Activated CD4-positive, alpha-beta T cell treated with anti-CD3 and anti-CD28 coated beads for 36 hours (primary cell): Measurements from ENCODE around the gene COX20. TPM values are rescaled to one million over a fixed set of nuclear protein-coding genes. Genes with fewer than 3 reads are reported as not detected.
"Not testable (repeated sequence)": the region's sequence is repeated elsewhere in the genome, so short reads cannot be mapped to it uniquely, and the experiment has no call there.

ENCODE experiments used
- ATAC-seq: fragments of 200-7000 bp; cut with Tn5 transposase; one replicate; pipeline ENCODE4 v1.10.0; 2021; ENCODE audit warnings: mild to moderate bottlenecking, moderate library complexity
- CTCF ChIA-PET: fragments of 350-600 bp; sonication (Branson Sonifier 250); formaldehyde crosslinking; loops from one replicate; lab custom pipeline; 2021; ENCODE audit warnings: antibody characterized with exemption; lab: Charles Lee
- POLR2A ChIA-PET: fragments of 350-600 bp; sonication (Branson Sonifier 250); formaldehyde crosslinking; loops from one replicate; lab custom pipeline; 2021; ENCODE audit warnings: antibody characterized with exemption, inconsistent platforms; lab: Charles Lee
- DNase-seq: peaks from one replicate; pipeline ENCODE4 v3.0.0-alpha.2; 2020
- H3K27ac Mint-ChIP-seq: one replicate; pipeline ENCODE4 v1.8.0; 2021; ENCODE audit warnings: mixed read lengths
- H3K27me3 Mint-ChIP-seq: one replicate; pipeline ENCODE4 v1.8.0; 2021; ENCODE audit warnings: mixed read lengths
- H3K36me3 Mint-ChIP-seq: one replicate; pipeline ENCODE4 v1.8.0; 2021; ENCODE audit warnings: low read depth, mixed read lengths
- H3K4me1 Mint-ChIP-seq: one replicate; pipeline ENCODE4 v1.8.0; 2021; ENCODE audit warnings: mixed read lengths
- H3K4me3 Mint-ChIP-seq: one replicate; pipeline ENCODE4 v1.8.0; 2021; ENCODE audit warnings: mild to moderate bottlenecking, moderate library complexity, mixed read lengths
- H3K9me3 Mint-ChIP-seq: one replicate; pipeline ENCODE4 v1.8.0; 2021; ENCODE audit warnings: low read depth, mixed read lengths
- intact Hi-C, 2 experiments: fragments of 100-400 bp; cut with DNase I in 1 of 2; cut with micrococcal nuclease in 1 of 2; formaldehyde crosslinking; loops; one replicate each; pipeline versions ENCODE4 v1.14.2 to v1.15.1; 2022 to 2024; cut with DNase I, micrococcal nuclease
- total RNA-seq, 2 experiments: library from RNA; stranded (reverse); gene quantifications; one replicate each; pipeline ENCODE4 v1.2.3, GENCODE V29; 2021

COX20 gene
- total RNA-seq, 2 experiments from 2014 or later, result 32.0 to 33.2 TPM

DNA sequence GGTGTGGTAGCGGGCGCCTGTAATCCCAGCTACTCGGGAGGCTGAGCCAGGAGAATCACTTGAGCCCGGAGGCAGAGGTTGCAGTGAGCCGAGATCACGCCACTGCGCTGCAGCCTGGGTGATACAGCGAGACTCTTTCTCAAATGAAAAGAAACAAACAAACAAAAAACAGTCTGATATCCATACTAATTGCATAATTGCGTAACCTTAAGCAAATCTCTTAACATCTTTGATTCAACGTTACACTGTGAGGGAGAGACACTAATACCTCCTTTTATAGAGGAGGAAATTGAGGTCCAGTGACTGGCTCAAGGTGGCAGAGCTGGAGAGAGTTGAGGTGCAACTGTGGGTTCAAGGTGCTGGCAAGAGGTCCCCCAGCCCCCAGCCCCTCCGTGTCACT lies 12.6 kb upstream of the COX20 start:
- CTCF ChIA-PET, result no interaction called here
- POLR2A ChIA-PET, result no interaction called here
- ATAC-seq (no peak), DNase-seq (no peak)
- Mint-ChIP-seq H3K4me1 (no peaks in the 10 kb centered on the region), H3K9me3 (no peaks in the 10 kb centered on the region), H3K4me3 (no peak overlapping the region), H3K27me3 (no peaks in the 10 kb centered on the region), H3K27ac (no peak overlapping the region), H3K36me3 (no peaks in the 10 kb centered on the region)
- intact Hi-C loops, result no loop called here

DNA sequence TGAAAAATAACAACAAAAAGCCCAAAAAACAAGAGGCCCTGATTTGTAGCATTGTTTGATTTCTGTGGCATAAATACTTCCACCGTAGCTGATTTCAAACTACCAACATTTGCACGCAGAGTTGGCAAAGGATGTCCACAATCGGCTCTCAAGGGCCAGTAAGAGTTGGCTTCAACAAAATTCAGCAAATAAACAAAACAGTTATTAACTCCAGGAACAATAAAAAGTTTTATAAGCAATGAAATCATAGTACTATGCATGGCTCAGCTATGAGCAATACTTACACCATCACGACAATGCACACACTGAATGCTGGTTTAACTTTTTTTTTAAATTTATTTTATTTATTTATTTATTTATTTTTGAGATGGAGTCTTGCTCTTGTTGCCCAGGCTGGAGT lies 8.7 kb upstream of the COX20 start:
- POLR2A ChIA-PET, result no interaction called here
- Mint-ChIP-seq H3K27me3 (no peaks in the 10 kb centered on the region), H3K4me3 (no peak overlapping the region), H3K9me3 (no peaks in the 10 kb centered on the region), H3K27ac (no peak overlapping the region), H3K4me1 (peaks cover 9% of the 10 kb centered on the region), H3K36me3 (no peaks in the 10 kb centered on the region)
- intact Hi-C loops, result no loop called here
- no peak for ATAC-seq
- CTCF ChIA-PET, result no interaction called here
- no peak for DNase-seq

DNA sequence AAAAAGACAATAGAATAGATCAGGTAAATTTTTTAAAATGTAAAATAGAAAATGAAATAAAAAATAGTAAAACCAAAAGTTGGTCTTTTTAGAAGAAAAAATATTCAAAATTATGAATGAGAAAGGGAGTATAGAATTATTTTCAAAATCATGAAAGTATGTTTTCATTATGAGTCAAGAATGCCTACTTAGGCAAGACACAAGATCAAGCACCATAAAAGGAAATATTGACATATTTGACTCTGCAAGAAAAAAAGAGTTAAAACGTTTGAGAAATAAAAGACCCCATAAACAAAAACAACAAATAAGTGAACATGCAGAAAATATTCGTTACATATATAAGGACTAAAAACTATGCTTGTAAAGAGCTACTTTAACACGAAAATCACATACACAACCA lies 4.8 kb upstream of the COX20 start:
- H3K9me3 Mint-ChIP-seq, result no peaks in the 10 kb centered on the region
- ChIA-PET POLR2A (no interaction called here), CTCF (interaction anchor here (1.0 to 1.9 kb wide), 4 partner anchors 29 to 231 kb away, joined by 5 to 10 read pairs (median 5); no protein-coding TSS in a partner anchor)
- ATAC-seq (no peak), DNase-seq (no peak)
- no peaks in the 10 kb centered on the region for H3K36me3 Mint-ChIP-seq
- intact Hi-C loops, result loop anchor here (10.0 kb wide), 3 partner anchors 214 to 1734 kb away; partner anchors contain the start of genes CNST (in 1 of the 2) and TFB2M (in 1 of the 2)
- no peak overlapping the region for H3K4me3 Mint-ChIP-seq
- H3K27me3 Mint-ChIP-seq, result no peaks in the 10 kb centered on the region
- H3K27ac Mint-ChIP-seq, result no peak overlapping the region
- H3K4me1 Mint-ChIP-seq, result peaks cover 14% of the 10 kb centered on the region

DNA sequence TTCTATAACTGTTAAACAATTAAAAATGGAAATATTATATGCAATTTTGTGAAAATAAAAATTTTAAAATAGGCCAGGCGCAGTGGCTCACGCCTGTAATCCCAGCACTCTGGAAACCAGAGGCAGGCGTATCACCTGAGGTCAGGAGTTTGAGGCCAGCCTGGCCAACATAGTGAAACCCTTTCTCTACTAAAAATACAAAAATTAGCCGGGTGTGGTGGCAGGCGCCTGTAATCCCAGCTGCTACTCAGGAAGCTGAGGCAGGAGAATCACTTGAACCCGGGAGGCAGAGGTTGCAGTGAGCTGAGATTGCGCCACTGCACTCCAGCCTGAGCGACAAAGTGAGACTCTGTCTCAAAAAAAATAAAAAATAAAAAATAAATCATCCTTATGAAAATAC lies 2.2 kb upstream of the COX20 start:
- POLR2A ChIA-PET, H3K9me3 Mint-ChIP-seq, DNase-seq, H3K27me3 Mint-ChIP-seq, ATAC-seq: not testable (repeated sequence)
- CTCF ChIA-PET, result interaction anchor here (0.6 to 3.6 kb wide), 11 partner anchors 8 to 371 kb away, joined by 3 to 29 read pairs (median 4); partner anchors contain the start of gene HNRNPU
- H3K4me3 Mint-ChIP-seq, result peak overlapping the region; percentile 80
- H3K36me3 Mint-ChIP-seq, result peaks cover 23% of the 10 kb centered on the region
- intact Hi-C loops, result loop anchor here (10.0 kb wide), 3 partner anchors 212 to 1732 kb away; partner anchors contain the start of genes CNST (in 1 of the 2) and TFB2M (in 1 of the 2)
- H3K27ac Mint-ChIP-seq, result peak overlapping the region; percentile 97
- H3K4me1 Mint-ChIP-seq, result peaks cover 26% of the 10 kb centered on the region

DNA sequence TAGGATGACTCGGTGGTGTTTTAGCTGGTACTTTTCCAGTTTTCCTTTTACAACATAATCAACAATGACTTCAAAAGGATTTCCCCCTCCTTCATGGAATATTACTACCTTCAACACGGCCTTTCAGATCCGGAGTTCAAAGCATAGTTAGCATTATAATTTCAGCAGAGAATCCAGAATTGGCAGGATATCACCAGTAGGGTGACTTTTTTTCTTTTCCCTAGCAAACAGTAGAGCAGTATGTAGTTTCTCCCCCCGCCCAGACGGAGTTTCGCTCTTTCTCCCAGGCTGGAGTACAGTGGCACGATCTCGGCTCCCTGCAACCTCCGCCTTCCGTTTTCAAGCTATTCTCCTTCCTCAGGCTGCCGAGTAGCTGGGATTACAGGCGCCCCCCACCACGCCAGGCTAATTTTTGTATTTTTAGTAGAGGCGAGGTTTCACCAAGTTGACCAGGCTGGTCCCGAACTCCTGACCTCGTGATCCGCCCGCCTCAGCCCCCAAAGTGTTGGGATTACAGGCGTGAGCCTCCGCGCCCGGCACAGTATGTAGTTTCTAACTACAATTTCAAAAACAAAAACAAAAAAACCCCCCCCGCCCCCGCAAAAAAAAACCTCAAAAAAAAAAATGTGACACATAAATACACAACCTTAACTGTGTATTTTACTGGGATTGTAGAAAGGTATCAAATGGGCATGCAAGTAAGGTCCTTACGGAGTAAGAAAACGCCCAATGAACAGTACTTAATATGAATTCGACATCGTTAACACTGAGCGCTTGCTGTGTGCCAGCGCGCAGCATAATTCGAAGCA lies 1.5 kb upstream of the COX20 start:
- intact Hi-C loops, result loop anchor here (1.0 to 10.0 kb wide), 9 partner anchors 33 to 1731 kb away; partner anchors contain the start of genes CEP170 (in 1 of the 2), CNST (in 1 of the 2) and TFB2M (in 1 of the 2)
- ATAC-seq (peak; percentile 15), DNase-seq (peak; percentile 70)
- CTCF ChIA-PET, result interaction anchor here (0.8 to 3.6 kb wide), 13 partner anchors 9 to 234 kb away, joined by 3 to 29 read pairs (median 4); partner anchors contain the start of gene HNRNPU
- H3K4me1 Mint-ChIP-seq, result peaks cover 33% of the 10 kb centered on the region
- H3K9me3 Mint-ChIP-seq, result no peaks in the 10 kb centered on the region
- POLR2A ChIA-PET, result interaction anchor here (0.8 to 4.5 kb wide), 5 partner anchors 20 to 234 kb away, joined by 3 to 74 read pairs (median 4); partner anchors contain the start of gene HNRNPU
- H3K4me3 Mint-ChIP-seq, result peak overlapping the region; percentile 80
- H3K27ac Mint-ChIP-seq, result peak overlapping the region; percentile 97
- peaks cover 30% of the 10 kb centered on the region for H3K36me3 Mint-ChIP-seq
- no peaks in the 10 kb centered on the region for H3K27me3 Mint-ChIP-seq

DNA sequence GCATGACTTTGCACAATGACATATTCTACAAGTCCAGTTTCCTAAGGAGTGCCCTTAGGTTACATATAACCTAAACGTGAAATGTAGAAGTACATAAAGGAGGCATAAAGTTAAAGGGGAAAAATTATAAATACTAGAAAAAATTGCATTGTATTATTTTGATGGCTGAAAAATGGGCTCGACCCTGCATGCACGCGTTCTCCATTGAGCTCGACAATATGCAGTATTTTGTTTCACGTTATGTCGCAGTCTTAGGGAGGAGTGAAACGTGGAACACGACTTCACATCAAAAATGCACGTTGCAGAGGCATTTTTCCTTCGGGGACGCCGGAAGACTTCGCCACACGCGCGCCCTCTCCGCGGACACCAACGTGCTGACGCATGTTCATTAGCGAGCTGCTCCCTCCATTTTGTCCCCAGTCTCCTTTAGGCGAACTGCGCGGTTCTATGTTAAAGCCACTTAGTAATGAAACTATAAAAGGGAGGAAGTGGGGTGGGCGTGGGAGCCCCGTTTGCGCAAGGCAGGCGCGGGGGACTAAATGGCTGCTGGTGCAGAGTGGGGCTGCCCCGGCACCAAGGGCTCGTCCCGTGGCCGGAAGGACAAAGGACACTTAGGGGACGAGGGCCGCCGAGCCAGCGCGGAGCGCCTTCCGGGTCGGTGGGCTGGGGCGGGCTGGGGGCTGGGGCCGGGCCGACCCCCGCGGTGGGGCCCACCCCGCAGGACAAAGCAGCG lies 749 bp upstream of the COX20 start:
- Mint-ChIP-seq H3K4me3 (peak overlapping the region; percentile 80), H3K36me3 (peaks cover 38% of the 10 kb centered on the region), H3K27me3 (no peaks in the 10 kb centered on the region), H3K4me1 (peaks cover 40% of the 10 kb centered on the region), H3K27ac (peak overlapping the region; percentile 97), H3K9me3 (no peaks in the 10 kb centered on the region)
- ChIA-PET POLR2A (interaction anchor here (0.6 to 4.5 kb wide), 6 partner anchors 19 to 234 kb away, joined by 3 to 74 read pairs (median 4); partner anchors contain the start of gene HNRNPU), CTCF (interaction anchor here (1.0 to 3.6 kb wide), 10 partner anchors 15 to 235 kb away, joined by 3 to 29 read pairs (median 4); partner anchors contain the start of gene HNRNPU)
- intact Hi-C loops, result loop anchor here (1.0 to 10.0 kb wide), 17 partner anchors 29 to 1730 kb away; partner anchors contain the start of genes AKT3 (in 1 of the 2), CEP170 (in 1 of the 2), CNST (in 1 of the 2) and DESI2 (in 1 of the 2)
- DNase-seq, result peak; percentile 94
- ATAC-seq, result peak; percentile 66

DNA sequence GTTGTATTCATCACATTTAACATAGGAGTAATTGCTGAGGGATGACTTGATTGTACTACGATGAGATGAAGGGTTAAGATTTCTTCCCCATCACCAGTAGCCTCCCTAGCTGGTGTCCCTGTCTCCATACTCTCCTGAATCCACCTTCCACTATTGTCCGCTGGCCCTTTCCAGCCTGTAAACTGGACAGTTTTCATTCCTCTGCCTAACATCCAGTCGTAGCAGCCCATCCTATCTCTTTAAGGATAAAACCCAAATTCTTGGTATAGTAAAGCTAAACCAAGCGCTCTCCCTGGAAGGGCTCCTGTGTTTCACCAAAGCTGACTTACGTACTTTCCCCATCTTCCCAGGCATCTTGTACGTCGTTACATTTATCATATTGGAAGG lies 670 bp downstream of the COX20 start:
- CTCF ChIA-PET, result interaction anchor here (0.9 to 3.6 kb wide), 8 partner anchors 12 to 206 kb away, joined by 4 to 29 read pairs (median 10); partner anchors contain the start of gene HNRNPU
- Mint-ChIP-seq H3K9me3 (no peaks in the 10 kb centered on the region), H3K4me1 (peaks cover 46% of the 10 kb centered on the region), H3K27me3 (no peaks in the 10 kb centered on the region), H3K27ac (peak overlapping the region; percentile 88), H3K36me3 (peaks cover 50% of the 10 kb centered on the region), H3K4me3 (peak overlapping the region; percentile 80)
- ATAC-seq (no peak), DNase-seq (no peak)
- POLR2A ChIA-PET, result interaction anchor here (0.6 to 4.5 kb wide), 6 partner anchors 8 to 1273 kb away, joined by 3 to 74 read pairs (median 5); partner anchors contain the start of gene HNRNPU
- intact Hi-C loops, result loop anchor here (10.0 kb wide), 3 partner anchors 209 to 1729 kb away; partner anchors contain the start of genes CNST (in 1 of the 2) and TFB2M (in 1 of the 2)

DNA sequence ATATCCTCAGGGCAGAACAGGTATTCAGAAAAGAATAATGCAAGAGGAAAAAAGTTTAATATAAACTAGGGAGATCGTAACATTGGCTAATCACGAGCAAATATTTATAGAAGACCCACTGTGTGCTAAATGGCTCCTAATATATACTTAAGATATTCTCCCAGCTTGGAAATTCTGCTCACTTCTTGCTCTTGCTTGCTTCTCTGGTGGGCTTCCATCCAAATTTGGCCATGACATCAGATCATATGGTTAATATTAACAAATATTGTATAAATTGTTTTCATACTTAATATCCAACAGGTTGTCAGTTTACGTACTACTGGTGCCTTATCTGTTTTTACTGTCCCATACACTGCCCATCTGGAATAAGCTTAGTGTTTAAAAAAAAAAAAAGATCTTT lies 1.1 kb downstream of the COX20 start:
- peaks cover 49% of the 10 kb centered on the region for H3K4me1 Mint-ChIP-seq
- H3K36me3 Mint-ChIP-seq, result peaks cover 55% of the 10 kb centered on the region

DNA sequence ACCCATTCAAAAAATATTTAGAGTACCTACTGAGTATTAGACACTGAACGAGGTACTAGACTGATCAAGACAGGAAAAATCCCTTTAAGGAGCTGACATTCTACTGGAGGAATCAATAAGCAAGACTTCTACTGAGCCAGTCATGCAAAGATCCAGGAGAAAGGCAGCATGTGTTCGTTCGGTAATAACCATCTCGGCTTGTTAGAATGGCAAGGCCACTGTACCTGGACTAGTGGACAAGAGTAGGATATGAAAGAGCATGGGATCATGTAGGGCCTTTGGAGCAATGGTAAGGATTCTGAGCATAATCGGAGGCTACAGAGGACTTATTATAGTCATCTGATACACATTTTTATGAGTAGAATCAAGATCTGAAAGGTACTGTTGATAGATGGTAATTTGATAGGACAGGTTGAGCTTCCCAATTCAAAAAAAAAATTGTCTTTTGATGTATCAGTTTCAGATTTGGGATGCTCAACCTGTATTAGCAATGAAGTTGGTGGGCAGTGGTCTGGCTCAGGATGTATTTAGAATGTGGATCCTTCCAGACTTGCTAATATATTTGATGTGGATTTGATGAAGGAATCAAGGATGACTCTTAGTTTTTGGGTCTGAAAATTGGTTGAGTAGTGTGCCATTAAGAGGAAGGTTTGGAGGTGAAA lies 2.3 kb downstream of the COX20 start:
- Mint-ChIP-seq H3K27me3 (no peaks in the 10 kb centered on the region), H3K4me1 (peaks cover 51% of the 10 kb centered on the region), H3K9me3 (no peaks in the 10 kb centered on the region), H3K36me3 (peaks cover 63% of the 10 kb centered on the region), H3K4me3 (peak overlapping the region; percentile 80), H3K27ac (peak overlapping the region; percentile 88)
- no peak for ATAC-seq
- intact Hi-C loops, result loop anchor here (10.0 kb wide), 3 partner anchors 207 to 1727 kb away; partner anchors contain the start of genes CNST (in 1 of the 2) and TFB2M (in 1 of the 2)
- POLR2A ChIA-PET, result interaction anchor here (0.6 to 4.5 kb wide), 6 partner anchors 9 to 205 kb away, joined by 4 to 74 read pairs (median 5); partner anchors contain the start of gene HNRNPU
- CTCF ChIA-PET, result interaction anchor here (0.6 to 2.6 kb wide), 6 partner anchors 10 to 473 kb away, joined by 3 to 20 read pairs (median 4); no protein-coding TSS in a partner anchor
- no peak for DNase-seq

More for the DNA sequence above, 1.1 kb downstream of the COX20 start:
- DNase-seq (no peak), ATAC-seq (no peak)
- H3K27me3 Mint-ChIP-seq, result no peaks in the 10 kb centered on the region
- ChIA-PET POLR2A (interaction anchor here (1.0 to 4.5 kb wide), 6 partner anchors 8 to 206 kb away, joined by 3 to 74 read pairs (median 5); partner anchors contain the start of gene HNRNPU), CTCF (interaction anchor here (0.9 to 3.3 kb wide), 8 partner anchors 12 to 206 kb away, joined by 4 to 20 read pairs (median 8); no protein-coding TSS in a partner anchor)
- H3K4me3 Mint-ChIP-seq, result peak overlapping the region; percentile 80
- intact Hi-C loops, result loop anchor here (10.0 kb wide), 3 partner anchors 208 to 1728 kb away; partner anchors contain the start of genes CNST (in 1 of the 2) and TFB2M (in 1 of the 2)
- no peaks in the 10 kb centered on the region for H3K9me3 Mint-ChIP-seq
- peak overlapping the region; percentile 88 for H3K27ac Mint-ChIP-seq
